ENCODE data around the gene ANKLE2.

- TF ChIP-seq, protein P1, sequence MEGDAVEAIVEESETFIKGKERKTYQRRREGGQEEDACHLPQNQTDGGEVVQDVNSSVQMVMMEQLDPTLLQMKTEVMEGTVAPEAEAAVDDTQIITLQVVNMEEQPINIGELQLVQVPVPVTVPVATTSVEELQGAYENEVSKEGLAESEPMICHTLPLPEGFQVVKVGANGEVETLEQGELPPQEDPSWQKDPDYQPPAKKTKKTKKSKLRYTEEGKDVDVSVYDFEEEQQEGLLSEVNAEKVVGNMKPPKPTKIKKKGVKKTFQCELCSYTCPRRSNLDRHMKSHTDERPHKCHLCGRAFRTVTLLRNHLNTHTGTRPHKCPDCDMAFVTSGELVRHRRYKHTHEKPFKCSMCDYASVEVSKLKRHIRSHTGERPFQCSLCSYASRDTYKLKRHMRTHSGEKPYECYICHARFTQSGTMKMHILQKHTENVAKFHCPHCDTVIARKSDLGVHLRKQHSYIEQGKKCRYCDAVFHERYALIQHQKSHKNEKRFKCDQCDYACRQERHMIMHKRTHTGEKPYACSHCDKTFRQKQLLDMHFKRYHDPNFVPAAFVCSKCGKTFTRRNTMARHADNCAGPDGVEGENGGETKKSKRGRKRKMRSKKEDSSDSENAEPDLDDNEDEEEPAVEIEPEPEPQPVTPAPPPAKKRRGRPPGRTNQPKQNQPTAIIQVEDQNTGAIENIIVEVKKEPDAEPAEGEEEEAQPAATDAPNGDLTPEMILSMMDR (IDR thresholded peaks at IDR 0.05; ENCODE audit: control extremely low read depth in 1 of 3, insufficient read depth in 1 of 3, low read depth in 1 of 3, low read length in 3 of 3): no peak
- no peak for TF ChIP-seq POLR2A (IDR thresholded peaks at IDR 0.05; ENCODE audit: control extremely low read depth in 1 of 2, low read depth in 2 of 2, low read length in 2 of 2)
- TF ChIP-seq HDAC6 (IDR thresholded peaks at IDR 0.05; ENCODE audit: low read depth, low read length): no peak
- TF ChIP-seq ZNF274 (IDR thresholded peaks at IDR 0.05; ENCODE audit: borderline replicate concordance, extremely low read depth, low read length): no peak
- TF ChIP-seq EZH2 (IDR thresholded peaks at IDR 0.05; ENCODE audit: low read depth, low read length, severe bottlenecking): no peak
- TF ChIP-seq CEBPB (IDR thresholded peaks at IDR 0.05; ENCODE audit: low read depth, low read length): no peak
These were observed 35.2 kb downstream of the ANKLE2 start for GRCh38 chr12:132726386-132726785.

Measured in H1 (cell line).